H9 (cell line): ENCODE data around the gene MICAL3. TPM values are rescaled to one million over a fixed set of nuclear protein-coding genes. Genes with fewer than 3 reads are reported as not detected.

Experiments
- DNase-seq: peaks from one replicate; pipeline ENCODE4 v3.0.0-alpha.2; 2017
- H2AFZ ChIP-seq: one replicate; pipeline ENCODE4 v1.6.1; 2013; ENCODE audit warnings: mild to moderate bottlenecking, low read length, control low read depth, moderate library complexity
- H2AK5ac ChIP-seq: 2 replicates; pipeline ENCODE4 v1.6.1; 2013; ENCODE audit warnings: low read length, control low read depth, mixed read lengths; ENCODE audit not compliant: insufficient read length
- H2BK120ac ChIP-seq: one replicate; pipeline ENCODE4 v1.6.1; 2013; ENCODE audit warnings: low read depth, mild to moderate bottlenecking, low read length, control low read depth, inconsistent platforms; ENCODE audit not compliant: poor library complexity, severe bottlenecking
- H2BK12ac ChIP-seq: 2 replicates; pipeline ENCODE4 v1.6.1; 2013; ENCODE audit warnings: low read length, control low read depth, mixed read lengths, low read depth; ENCODE audit not compliant: insufficient read length
- H2BK15ac ChIP-seq: 2 replicates; pipeline ENCODE4 v1.6.1; 2013; ENCODE audit warnings: low read depth, low read length, control low read depth
- H2BK20ac ChIP-seq: one replicate; pipeline ENCODE4 v1.6.1; 2013; ENCODE audit warnings: low read depth, mild to moderate bottlenecking, low read length, control low read depth, inconsistent platforms; ENCODE audit not compliant: poor library complexity, severe bottlenecking
- H2BK5ac ChIP-seq: 2 replicates; pipeline ENCODE4 v1.6.1; 2013; ENCODE audit warnings: low read length, control low read depth, mixed read lengths; ENCODE audit not compliant: insufficient read length
- H3K14ac ChIP-seq: 2 replicates; pipeline ENCODE4 v1.6.1; 2013; ENCODE audit warnings: low read length, control low read depth; ENCODE audit not compliant: insufficient read depth
- H3K18ac ChIP-seq: 2 replicates; pipeline ENCODE4 v1.6.1; 2013; ENCODE audit warnings: low read depth, mild to moderate bottlenecking, mixed read lengths, low read length, control low read depth; ENCODE audit not compliant: insufficient read length
- H3K23ac ChIP-seq: 2 replicates; pipeline ENCODE4 v1.6.1; 2013; ENCODE audit warnings: low read length, control low read depth, mixed read lengths, low read depth; ENCODE audit not compliant: insufficient read length
- H3K23me2 ChIP-seq: 2 replicates; pipeline ENCODE4 v1.6.1; 2013; ENCODE audit warnings: low read depth, mild to moderate bottlenecking, mixed read lengths, low read length, control low read depth; ENCODE audit not compliant: insufficient read length, poor library complexity, severe bottlenecking
- H3K27ac ChIP-seq: 2 replicates; pipeline ENCODE4 v1.5.1; 2013; ENCODE audit warnings: low read length, control low read depth, mixed read lengths, low read depth; ENCODE audit not compliant: insufficient read length
- H3K27me3 ChIP-seq: 2 replicates; pipeline ENCODE4 v1.6.1; 2013; ENCODE audit warnings: low read length, control low read depth, inconsistent platforms; ENCODE audit not compliant: insufficient read depth
- H3K4ac ChIP-seq: 2 replicates; pipeline ENCODE4 v1.6.1; 2013; ENCODE audit warnings: low read depth, mild to moderate bottlenecking, control low read depth, inconsistent platforms, low read length, moderate library complexity
- H3K4me1 ChIP-seq: 2 replicates; pipeline ENCODE4 v1.6.1; 2013; ENCODE audit warnings: low read length, control low read depth, inconsistent platforms; ENCODE audit not compliant: insufficient read depth
- H3K4me2 ChIP-seq: 2 replicates; pipeline ENCODE4 v1.6.1; 2013; ENCODE audit warnings: low read length, control low read depth, mixed read lengths; ENCODE audit not compliant: insufficient read length, insufficient read depth
- H3K56ac ChIP-seq: 2 replicates; pipeline ENCODE4 v1.6.1; 2013; ENCODE audit warnings: low read depth, mild to moderate bottlenecking, mixed read lengths, low read length, control low read depth; ENCODE audit not compliant: insufficient read length
- H3K79me1 ChIP-seq: 2 replicates; pipeline ENCODE4 v1.6.1; 2013; ENCODE audit warnings: low read depth, mild to moderate bottlenecking, moderate library complexity, low read length, control low read depth, inconsistent platforms; ENCODE audit not compliant: insufficient read depth, poor library complexity, severe bottlenecking
- H3K79me2 ChIP-seq: 2 replicates; pipeline ENCODE4 v1.6.1; 2013; ENCODE audit warnings: low read length, control low read depth, inconsistent platforms; ENCODE audit not compliant: insufficient read depth
- H3K9ac ChIP-seq: 2 replicates; pipeline ENCODE4 v1.6.1; 2013; ENCODE audit warnings: low read length, control low read depth, mixed read lengths; ENCODE audit not compliant: insufficient read length; ENCODE audit errors: extremely low read depth
- H3K9me3 ChIP-seq: one replicate; pipeline ENCODE4 v1.6.1; 2013; ENCODE audit warnings: low read depth, low read length, inconsistent platforms; ENCODE audit not compliant: control insufficient read depth
- H3T11ph ChIP-seq: one replicate; pipeline ENCODE4 v1.6.1; 2013; ENCODE audit warnings: mild to moderate bottlenecking, low read length, control low read depth, inconsistent platforms
- H4K20me1 ChIP-seq: one replicate; pipeline ENCODE4 v1.6.1; 2013; ENCODE audit not compliant: control insufficient read depth, insufficient read length, insufficient read depth
- H4K5ac ChIP-seq: 2 replicates; pipeline ENCODE4 v1.6.1; 2013; ENCODE audit warnings: low read depth, mild to moderate bottlenecking, mixed read lengths, low read length, control low read depth; ENCODE audit not compliant: insufficient read length
- H4K8ac ChIP-seq: replicated peaks from 2 replicates; pipeline ENCODE4 v1.6.1; 2013; ENCODE audit warnings: low read length, control low read depth, mixed read lengths, low read depth; ENCODE audit not compliant: insufficient read length
- H4K91ac ChIP-seq: 2 replicates; pipeline ENCODE4 v1.6.1; 2013; ENCODE audit warnings: low read depth, mild to moderate bottlenecking, moderate library complexity, mixed read lengths, low read length, control low read depth; ENCODE audit not compliant: insufficient read length
- H3K27ac Mint-ChIP-seq, 3 experiments: 2 replicates in 2 of 3; 3 replicates in 1 of 3; pipeline ENCODE4 v1.8.0; 2020 to 2021; ENCODE audit warnings: mixed read lengths in 3 of 3, mild to moderate bottlenecking in 1 of 3, moderate library complexity in 1 of 3
- H3K27me3 Mint-ChIP-seq: 2 replicates; pipeline ENCODE4 v1.8.0; 2021; ENCODE audit warnings: low read depth, mild to moderate bottlenecking, moderate library complexity, mixed read lengths
- H3K36me3 Mint-ChIP-seq, 3 experiments: 2 replicates in 2 of 3; 3 replicates in 1 of 3; pipeline ENCODE4 v1.8.0; 2020 to 2021; ENCODE audit warnings: low read depth in 3 of 3, mixed read lengths in 3 of 3; ENCODE audit not compliant: insufficient read depth in 1 of 3
- H3K4me1 Mint-ChIP-seq, 2 experiments: 2 replicates each; pipeline ENCODE4 v1.8.0; 2020; ENCODE audit warnings: mixed read lengths in 2 of 2
- H3K4me3 Mint-ChIP-seq, 2 experiments: 2 replicates in 1 of 2; 3 replicates in 1 of 2; pipeline ENCODE4 v1.8.0; 2020 to 2021; ENCODE audit warnings: mild to moderate bottlenecking in 2 of 2, mixed read lengths in 2 of 2, moderate library complexity in 1 of 2
- H3K9me3 Mint-ChIP-seq, 2 experiments: 2 replicates in 1 of 2; 3 replicates in 1 of 2; pipeline ENCODE4 v1.8.0; 2020; ENCODE audit warnings: mild to moderate bottlenecking in 2 of 2, mixed read lengths in 2 of 2, moderate library complexity in 1 of 2
- CTCF ChIP-seq: fragments of 200-600 bp; sonication (generic); conservative IDR thresholded peaks from 3 replicates; pipeline ENCODE4 v1.8.0; 2021; ENCODE audit warnings: antibody characterized with exemption, mild to moderate bottlenecking
- WGBS: extraction: QIAGEN DNeasy Blood & Tissue Kit; methylation state at CpG from one replicate; pipeline ENCODE4 v1.1.7; 2013; ENCODE audit warnings: missing lambda C conversion rate, low lambda C conversion rate, mixed read lengths; ENCODE audit not compliant: insufficient read length; ENCODE audit errors: extremely low coverage; 5-methylcytosine and 5-hydroxymethylcytosine counted together
- total RNA-seq: library from RNA; stranded (reverse); gene quantifications from 2 replicates; pipeline ENCODE4 v1.2.1, GENCODE V29; 2021

The MICAL3 gene
- total RNA-seq, 1 experiment from 2014 or later = 50.2 TPM

GRCh38 chr22:17965538-17966402 lies 58.6 kb downstream of the MICAL3 start:
- DNase-seq = no peak
- H3K4me3 Mint-ChIP-seq = no peak overlapping the region; a peak in 1 of 5 replicates
- Histone ChIP-seq H3K9ac (no peak overlapping the region), H3K4me2 (no peak overlapping the region), H3K9me3 (no peaks in the 10 kb centered on the region), H3K18ac (no peak overlapping the region), H2AK5ac (no peak overlapping the region), H2BK20ac (no peak overlapping the region), H4K91ac (no peak overlapping the region), H2BK5ac (no peak overlapping the region), H4K8ac (no peak overlapping the region), H4K5ac (no peak overlapping the region), H3K14ac (no peak overlapping the region), H2BK15ac (no peak overlapping the region), H2AFZ (no peak overlapping the region), H3K56ac (no peak overlapping the region), H2BK120ac (no peak overlapping the region), H4K20me1 (no peaks in the 10 kb centered on the region), H3K79me1 (no peaks in the 10 kb centered on the region), H3K23ac (no peak overlapping the region), H3K27me3 (no peaks in the 10 kb centered on the region), H3K79me2 (peaks cover 5% of the 10 kb centered on the region; the same call in 1 of the 2 replicates), H2BK12ac (no peak overlapping the region), H3K27ac (no peak overlapping the region), H3K4me1 (no peaks in the 10 kb centered on the region; the same call in 1 of the 2 replicates), H3T11ph (no peak overlapping the region), H3K4ac (no peak overlapping the region), H3K23me2 (no peaks in the 10 kb centered on the region)
- no CpG with 5 or more reads among the region's 12 CpGs for WGBS
- TF ChIP-seq CTCF = no peak
- no peaks in the 10 kb centered on the region for H3K9me3 Mint-ChIP-seq
- H3K27ac Mint-ChIP-seq = peak overlapping the region in 1 of 3 experiments; percentile 14; a peak in 2 of 7 replicates
- H3K4me1 Mint-ChIP-seq = peaks cover 33 to 41% of the 10 kb centered on the region in 2 experiments
- peaks cover 0 to 7% (median 6%) of the 10 kb centered on the region in 3 experiments; a peak in 2 of 7 replicates for H3K36me3 Mint-ChIP-seq
- no peaks in the 10 kb centered on the region for H3K27me3 Mint-ChIP-seq
